HepG2 (cell line): ENCODE measurements around the gene SPATA21. TPM values are rescaled to one million over a fixed set of nuclear protein-coding genes. Genes with fewer than 3 reads are reported as not detected.

Experiments
- ARNTL ChIP-seq: sonication (generic); formaldehyde crosslinking; IDR thresholded peaks from 2 replicates; pipeline ENCODE4 v1.4.0; 2020; ENCODE audit warnings: mild to moderate bottlenecking, missing genetic modification reagents
- ATF7 ChIP-seq, 2 experiments: fragments of 450-650 bp in 1 of 2; sonication (generic) in 1 of 2; formaldehyde crosslinking in 1 of 2; IDR thresholded peaks; 2 replicates each; pipeline versions ENCODE4 v1.4.0 to v1.6.1; 2016 to 2020; ENCODE audit warnings: antibody characterized with exemption in 1 of 2, mild to moderate bottlenecking in 1 of 2, missing genetic modification reagents in 1 of 2
- BCL3 ChIP-seq: sonication (generic); formaldehyde crosslinking; IDR thresholded peaks from 2 replicates; pipeline ENCODE4 v1.5.1; 2020; ENCODE audit warnings: mild to moderate bottlenecking, missing genetic modification reagents, moderate library complexity
- BCLAF1 ChIP-seq: fragments of 450-650 bp; IDR thresholded peaks from 2 replicates; pipeline ENCODE4 v1.6.1; 2017; ENCODE audit warnings: mild to moderate bottlenecking
- ELF1 ChIP-seq: sonication (generic); formaldehyde crosslinking; IDR thresholded peaks from 2 replicates; pipeline ENCODE4 v1.4.0; 2020; ENCODE audit warnings: missing genetic modification reagents
- FOXA3 ChIP-seq: IDR thresholded peaks from 2 replicates; pipeline ENCODE4 v1.6.1; 2016; ENCODE audit warnings: missing genetic modification reagents, missing compliant biosample characterization
- FOXP1 ChIP-seq, 2 experiments: fragments of 450-650 bp in 1 of 2; IDR thresholded peaks; 2 replicates each; pipeline ENCODE4 v1.6.1; 2017 to 2018; ENCODE audit warnings: antibody characterized with exemption in 1 of 2
- ISX ChIP-seq: sonication (generic); formaldehyde crosslinking; conservative IDR thresholded peaks from 2 replicates; pipeline ENCODE4 v1.5.0; 2020; ENCODE audit warnings: missing genetic modification reagents
- JUNB ChIP-seq: sonication (generic); formaldehyde crosslinking; IDR thresholded peaks from 2 replicates; pipeline ENCODE4 v1.8.0; 2022; ENCODE audit warnings: missing genetic modification reagents, mild to moderate bottlenecking, borderline replicate concordance
- KMT2B ChIP-seq: IDR thresholded peaks from 2 replicates; pipeline ENCODE4 v1.6.1; 2016; ENCODE audit warnings: missing genetic modification reagents, missing compliant biosample characterization
- MBNL3 ChIP-seq: fragments of 250-450 bp; sonication (Bioruptor Pico); conservative IDR thresholded peaks from 2 replicates; pipeline ENCODE4 v1.8.0; 2022; ENCODE audit warnings: mild to moderate bottlenecking, inconsistent platforms
- MNT ChIP-seq: fragments of 450-650 bp; IDR thresholded peaks from 2 replicates; pipeline ENCODE4 v1.6.1; 2016
- NPAS2 ChIP-seq: sonication (generic); formaldehyde crosslinking; IDR thresholded peaks from 2 replicates; pipeline ENCODE4 v1.8.0; 2022; ENCODE audit warnings: mild to moderate bottlenecking, missing genetic modification reagents, borderline replicate concordance
- NR1H2 ChIP-seq: sonication (generic); formaldehyde crosslinking; IDR thresholded peaks from 2 replicates; pipeline ENCODE4 v1.8.1; 2022; ENCODE audit warnings: low read depth, missing genetic modification reagents, borderline replicate concordance
- ONECUT2 ChIP-seq: sonication (generic); formaldehyde crosslinking; IDR thresholded peaks from 2 replicates; pipeline ENCODE4 v1.4.0; 2020; ENCODE audit warnings: missing genetic modification reagents
- POLR2A ChIP-seq, 2 experiments: IDR thresholded peaks; 2 replicates each; pipeline ENCODE4 v1.6.1; 2011; ENCODE audit warnings: low read depth in 2 of 2, low read length in 2 of 2, mild to moderate bottlenecking in 1 of 2, moderate library complexity in 1 of 2; ENCODE audit not compliant: insufficient read depth in 1 of 2
- RNF219 ChIP-seq: sonication (generic); formaldehyde crosslinking; IDR thresholded peaks from 2 replicates; pipeline ENCODE4 v1.5.0; 2020; ENCODE audit warnings: mild to moderate bottlenecking, missing genetic modification reagents
- SOX5 ChIP-seq: IDR thresholded peaks from 2 replicates; pipeline ENCODE4 v1.6.1; 2016; ENCODE audit warnings: borderline replicate concordance
- ZFP1 ChIP-seq: IDR thresholded peaks from 2 replicates; pipeline ENCODE4 v1.6.1; 2016
- ZMAT3 ChIP-seq: sonication (generic); formaldehyde crosslinking; conservative IDR thresholded peaks from 2 replicates; pipeline ENCODE4 v1.7.0; 2021; ENCODE audit warnings: missing genetic modification reagents
- ZNF354B ChIP-seq: sonication (generic); formaldehyde crosslinking; IDR thresholded peaks from 2 replicates; pipeline ENCODE4 v1.8.0; 2022; ENCODE audit warnings: mild to moderate bottlenecking, missing genetic modification reagents
- ZNF598 ChIP-seq: sonication (generic); formaldehyde crosslinking; IDR thresholded peaks from 2 replicates; pipeline ENCODE4 v1.5.1; 2020; ENCODE audit warnings: mild to moderate bottlenecking, missing genetic modification reagents, borderline replicate concordance
- ZNF674 ChIP-seq: sonication (generic); formaldehyde crosslinking; IDR thresholded peaks from 2 replicates; pipeline ENCODE4 v1.5.0; 2020; ENCODE audit warnings: low read depth, mild to moderate bottlenecking, missing genetic modification reagents
- ZNF713 ChIP-seq: sonication (generic); formaldehyde crosslinking; IDR thresholded peaks from 2 replicates; pipeline ENCODE4 v1.4.0; 2020; ENCODE audit warnings: mild to moderate bottlenecking, missing genetic modification reagents
- polyA plus RNA-seq, 8 experiments: library from polyadenylated mRNA; depleted of rRNA in 3 of 8; stranded (reverse) in 7 of 8; unstranded in 1 of 8; fragments of >200 nt; fragmentation: Illumina TruSeq in 4 of 8; extraction: Trizol in 4 of 8; gene quantifications; 2 replicates each; pipeline versions ENCODE4 v1.2.1 to v1.2.3, GENCODE V29; 2011 to 2016; ENCODE audit warnings: low read depth in 4 of 8, missing spikeins in 1 of 8, mixed read lengths in 1 of 8; ENCODE audit not compliant: insufficient read depth in 1 of 8
- total RNA-seq, 5 experiments: library from RNA; depleted of rRNA; stranded (reverse); fragments of >200 nt; fragmentation: Illumina TruSeq; extraction: Trizol; gene quantifications; 2 replicates each; pipeline ENCODE4 v1.2.3, GENCODE V29; 2016; ENCODE audit warnings: low read depth in 1 of 5

The SPATA21 gene
- total and polyA plus RNA-seq, 2 of the 13 experiments (the other 11 are each of a cell fraction or from before 2014, with no cell fraction given): 0.80 to 1.4 TPM

- peak; percentile 52; the same call in 1 of the 2 replicates for TF ChIP-seq SOX5
- TF ChIP-seq FOXP1 (IDR thresholded peaks at IDR 0.05): no peak
- peak; percentile 24; the same call in 1 of the 2 replicates for TF ChIP-seq FOXP1 (CRISPR knock-in tag; IDR thresholded peaks at IDR 0.05)
- TF ChIP-seq FOXA3 (CRISPR knock-in tag): peak; percentile 97
- no peak for TF ChIP-seq ATF7 (IDR thresholded peaks at IDR 0.05)
- TF ChIP-seq ATF7 (CRISPR knock-in tag; IDR thresholded peaks at IDR 0.05): no peak
- no peak for TF ChIP-seq RNF219
- TF ChIP-seq NPAS2: no peak
- no peak for TF ChIP-seq BCLAF1
- TF ChIP-seq KMT2B (CRISPR knock-in tag): peak; percentile 59
- no peak for TF ChIP-seq NR1H2 (CRISPR knock-in tag)
- no peak for TF ChIP-seq ZMAT3 (CRISPR knock-in tag)
- no peak for TF ChIP-seq ONECUT2
- no peak for TF ChIP-seq ZFP1 (CRISPR knock-in tag)
- TF ChIP-seq JUNB (CRISPR knock-in tag): no peak
- TF ChIP-seq BCL3 (CRISPR knock-in tag): no peak
- TF ChIP-seq MBNL3 (CRISPR knock-in tag): no peak
- no peak for TF ChIP-seq ZNF674 (CRISPR knock-in tag)
- TF ChIP-seq ARNTL (CRISPR knock-in tag): no peak
- peak; percentile 99 for TF ChIP-seq ELF1 (CRISPR knock-in tag)
- no peak for TF ChIP-seq ZNF598
- no peak for TF ChIP-seq MNT
- TF ChIP-seq POLR2A (IDR thresholded peaks at IDR 0.05; ENCODE audit: insufficient read depth in 1 of 2, low read depth in 2 of 2, low read length in 2 of 2): no peak
- no peak for TF ChIP-seq ISX
- no peak for TF ChIP-seq ZNF713
- no peak for TF ChIP-seq ZNF354B
Measured at GRCh38 chr1:16366722-16367257, 70.4 kb downstream of the SPATA21 start, which contains the start of gene SZRD1 (continued).
